Ascending aorta (tissue), 2 donors: Measurements from ENCODE around the gene POLE4. TPM values are rescaled to one million over a fixed set of nuclear protein-coding genes. Genes with fewer than 3 reads are reported as not detected.

Experiments used
- DNase-seq, 2 donors: peaks; one replicate each; pipeline ENCODE4 v3.0.0-alpha.2; 2019; ENCODE audit warnings: low spot score in 2 of 2
- H3K27ac ChIP-seq, 2 donors: fragments of 200-600 bp; sonication (generic); one replicate each; pipeline ENCODE4 v1.5.1; 2016 to 2017; ENCODE audit warnings: mild to moderate bottlenecking in 1 of 2
- H3K27me3 ChIP-seq: fragments of 200-600 bp; sonication (generic); one replicate; pipeline ENCODE4 v1.5.1; 2017
- H3K36me3 ChIP-seq, 2 donors: fragments of 200-600 bp; sonication (generic); one replicate each; pipeline ENCODE4 v1.5.1; 2016
- H3K4me1 ChIP-seq, 2 donors: fragments of 200-600 bp; sonication (generic); one replicate each; pipeline ENCODE4 v1.5.1; 2016 to 2017; ENCODE audit warnings: mild to moderate bottlenecking in 1 of 2
- H3K4me3 ChIP-seq, 2 donors: fragments of 200-600 bp; sonication (generic); one replicate each; pipeline ENCODE4 v1.5.1; 2016 to 2017; ENCODE audit warnings: mild to moderate bottlenecking in 1 of 2
- H3K9me3 ChIP-seq, 2 donors: fragments of 200-600 bp; sonication (generic); one replicate each; pipeline ENCODE4 v1.5.1; 2016
- CTCF ChIP-seq, 3 experiments: fragments of 200-600 bp in 2 of 3; fragments of 450-650 bp in 1 of 3; sonication (generic) in 2 of 3; IDR thresholded peaks; one replicate each; pipeline ENCODE4 v1.5.1; 2016 to 2019; ENCODE audit warnings: antibody characterized with exemption in 3 of 3, mild to moderate bottlenecking in 1 of 3, moderate library complexity in 1 of 3
- intact Hi-C: fragments of 100-400 bp; cut with DNase I; formaldehyde crosslinking; loops from one replicate; pipeline ENCODE4 v1.15.1; 2023
- total RNA-seq: library from RNA; depleted of rRNA; stranded (reverse); fragments of >200 nt; gene quantifications from one replicate; pipeline ENCODE4 v1.1.0, GENCODE V29; 2016

The POLE4 gene
- total RNA-seq, 1 donor from 2014 or later, result 57.5 TPM

GRCh38 chr2:74935975-74936391, 22.5 kb upstream of the POLE4 start:
- intact Hi-C loops, result no loop called here
- Histone ChIP-seq H3K4me1 (no peaks in the 10 kb centered on the region), H3K9me3 (peaks cover 0 to 6% of the 10 kb centered on the region in 2 donors), H3K36me3 (no peaks in the 10 kb centered on the region), H3K4me3 (no peak overlapping the region), H3K27me3 (no peaks in the 10 kb centered on the region), H3K27ac (no peak overlapping the region)
- TF ChIP-seq CTCF (IDR thresholded peaks at IDR 0.05), result no peak
- DNase-seq, result no peak

GRCh38 chr2:74937221-74937880, 21.1 kb upstream of the POLE4 start:
- no peak for TF ChIP-seq CTCF (IDR thresholded peaks at IDR 0.05)
- H3K4me1 ChIP-seq, result no peaks in the 10 kb centered on the region
- intact Hi-C loops, result no loop called here

GRCh38 chr2:74938264-74938663, 20.2 kb upstream of the POLE4 start:
- no peak overlapping the region for H3K27ac ChIP-seq
- intact Hi-C loops, result no loop called here
- H3K4me3 ChIP-seq, result no peak overlapping the region
- no peaks in the 10 kb centered on the region for H3K36me3 ChIP-seq
- H3K27me3 ChIP-seq, result no peaks in the 10 kb centered on the region
- no peak for DNase-seq
- H3K4me1 ChIP-seq, result no peaks in the 10 kb centered on the region
- no peak for TF ChIP-seq CTCF (IDR thresholded peaks at IDR 0.05)
- H3K9me3 ChIP-seq, result peaks cover 0 to 6% of the 10 kb centered on the region in 2 donors

More at GRCh38 chr2:74937221-74937880, 21.1 kb upstream of the POLE4 start:
- H3K4me3 ChIP-seq, result no peak overlapping the region
- H3K27me3 ChIP-seq, result no peaks in the 10 kb centered on the region
- H3K36me3 ChIP-seq, result no peaks in the 10 kb centered on the region
- DNase-seq, result no peak
- no peak overlapping the region for H3K27ac ChIP-seq
- peaks cover 0 to 6% of the 10 kb centered on the region in 2 donors for H3K9me3 ChIP-seq

- intact Hi-C loops, result no loop called here
- H3K9me3 ChIP-seq, result peaks cover 0 to 6% of the 10 kb centered on the region in 2 donors
- H3K4me3 ChIP-seq, result no peak overlapping the region
- no peaks in the 10 kb centered on the region for H3K27me3 ChIP-seq
- no peak overlapping the region for H3K27ac ChIP-seq
- TF ChIP-seq CTCF (IDR thresholded peaks at IDR 0.05), result no peak
- H3K4me1 ChIP-seq, result no peaks in the 10 kb centered on the region
- no peaks in the 10 kb centered on the region for H3K36me3 ChIP-seq
- no peak for DNase-seq
These were observed 18.3 kb upstream of the POLE4 start for GRCh38 chr2:74939919-74940812.

GRCh38 chr2:74941284-74941683, 17.2 kb upstream of the POLE4 start:
- H3K4me3 ChIP-seq, result no peak overlapping the region
- no peaks in the 10 kb centered on the region for H3K4me1 ChIP-seq
- intact Hi-C loops, result no loop called here
- TF ChIP-seq CTCF (IDR thresholded peaks at IDR 0.05), result no peak
- DNase-seq, result no peak
- H3K27ac ChIP-seq, result no peak overlapping the region
- no peaks in the 10 kb centered on the region for H3K27me3 ChIP-seq
- H3K36me3 ChIP-seq, result no peaks in the 10 kb centered on the region
- no peaks in the 10 kb centered on the region for H3K9me3 ChIP-seq
